Astrocyte (in vitro differentiated cells and primary cell): ENCODE results near the gene DIO1. TPM values are rescaled to one million over a fixed set of nuclear protein-coding genes. Genes with fewer than 3 reads are reported as not detected.

Experiments
- DNase-seq: peaks from one replicate; pipeline ENCODE4 v3.0.0-alpha.2; 2010; ENCODE audit warnings: low read depth
- FAIRE-seq: peaks from 2 replicates; lab custom pipeline; 2011; peaks lifted over from hg19 to GRCh38; lab: Jason Lieb, UNC
- H2AFZ ChIP-seq: 2 replicates; pipeline ENCODE4 v1.6.0; 2012; ENCODE audit warnings: low read depth, low read length, inconsistent platforms
- H3K27ac ChIP-seq: 2 replicates; pipeline ENCODE4 v1.5.1; 2011; ENCODE audit warnings: low read depth, low read length, inconsistent platforms
- H3K27me3 ChIP-seq: 2 replicates; pipeline ENCODE4 v1.6.0; 2011; ENCODE audit warnings: low read length, inconsistent platforms; ENCODE audit not compliant: insufficient read depth
- H3K36me3 ChIP-seq: 2 replicates; pipeline ENCODE4 v1.5.1; 2011; ENCODE audit warnings: low read length, inconsistent platforms; ENCODE audit not compliant: insufficient read depth
- H3K4me1 ChIP-seq: 2 replicates; pipeline ENCODE4 v1.5.1; 2011; ENCODE audit warnings: low read length, inconsistent platforms; ENCODE audit not compliant: insufficient read depth
- H3K4me2 ChIP-seq: 2 replicates; pipeline ENCODE4 v1.6.0; 2012; ENCODE audit warnings: low read length, inconsistent platforms
- H3K4me3 ChIP-seq: 2 replicates; pipeline ENCODE4 v1.5.1; 2011; ENCODE audit warnings: low read depth, mild to moderate bottlenecking, low read length, inconsistent platforms; ENCODE audit not compliant: insufficient read depth
- H3K79me2 ChIP-seq: 2 replicates; pipeline ENCODE4 v1.6.0; 2012; ENCODE audit warnings: mild to moderate bottlenecking, low read length, inconsistent platforms; ENCODE audit not compliant: insufficient read depth
- H3K9ac ChIP-seq: 2 replicates; pipeline ENCODE4 v1.6.0; 2012; ENCODE audit warnings: mild to moderate bottlenecking, low read length, inconsistent platforms
- H3K9me3 ChIP-seq: 2 replicates; pipeline ENCODE4 v1.5.1; 2012; ENCODE audit warnings: low read depth, mild to moderate bottlenecking, low read length, inconsistent platforms; ENCODE audit not compliant: insufficient read depth
- H4K20me1 ChIP-seq: 2 replicates; pipeline ENCODE4 v1.6.0; 2012; ENCODE audit warnings: low read length, inconsistent platforms; ENCODE audit not compliant: insufficient read depth
- H3K27ac Mint-ChIP-seq: one replicate; pipeline ENCODE4 v1.8.0; 2021; ENCODE audit warnings: mild to moderate bottlenecking, mixed read lengths; ENCODE audit not compliant: unreplicated experiment
- H3K27me3 Mint-ChIP-seq: one replicate; pipeline ENCODE4 v1.8.0; 2021; ENCODE audit warnings: low read depth, mixed read lengths; ENCODE audit not compliant: unreplicated experiment
- H3K36me3 Mint-ChIP-seq: one replicate; pipeline ENCODE4 v1.8.0; 2021; ENCODE audit warnings: low read depth, mixed read lengths; ENCODE audit not compliant: unreplicated experiment
- H3K4me1 Mint-ChIP-seq: one replicate; pipeline ENCODE4 v1.8.0; 2021; ENCODE audit warnings: low read depth, mixed read lengths; ENCODE audit not compliant: unreplicated experiment
- H3K4me3 Mint-ChIP-seq: one replicate; pipeline ENCODE4 v1.8.0; 2021; ENCODE audit warnings: mild to moderate bottlenecking, moderate library complexity, mixed read lengths; ENCODE audit not compliant: unreplicated experiment
- H3K9me3 Mint-ChIP-seq: one replicate; pipeline ENCODE4 v1.8.0; 2021; ENCODE audit warnings: mild to moderate bottlenecking, mixed read lengths; ENCODE audit not compliant: unreplicated experiment
- CTCF ChIP-seq: IDR thresholded peaks from 2 replicates; pipeline ENCODE4 v1.5.1; 2011; ENCODE audit warnings: low read depth, mild to moderate bottlenecking, inconsistent platforms, low read length, moderate library complexity; ENCODE audit not compliant: insufficient read depth
- EZH2 ChIP-seq: IDR thresholded peaks from 2 replicates; pipeline ENCODE4 v1.6.1; 2012; ENCODE audit warnings: mild to moderate bottlenecking, low read length, inconsistent platforms; ENCODE audit not compliant: insufficient read depth
- total RNA-seq: library from RNA; stranded (reverse); gene quantifications from 2 replicates; pipeline ENCODE4 v1.2.1, GENCODE V29; 2021

The DIO1 gene
- total RNA-seq, 1 donor from 2014 or later, result not detected

DNA sequence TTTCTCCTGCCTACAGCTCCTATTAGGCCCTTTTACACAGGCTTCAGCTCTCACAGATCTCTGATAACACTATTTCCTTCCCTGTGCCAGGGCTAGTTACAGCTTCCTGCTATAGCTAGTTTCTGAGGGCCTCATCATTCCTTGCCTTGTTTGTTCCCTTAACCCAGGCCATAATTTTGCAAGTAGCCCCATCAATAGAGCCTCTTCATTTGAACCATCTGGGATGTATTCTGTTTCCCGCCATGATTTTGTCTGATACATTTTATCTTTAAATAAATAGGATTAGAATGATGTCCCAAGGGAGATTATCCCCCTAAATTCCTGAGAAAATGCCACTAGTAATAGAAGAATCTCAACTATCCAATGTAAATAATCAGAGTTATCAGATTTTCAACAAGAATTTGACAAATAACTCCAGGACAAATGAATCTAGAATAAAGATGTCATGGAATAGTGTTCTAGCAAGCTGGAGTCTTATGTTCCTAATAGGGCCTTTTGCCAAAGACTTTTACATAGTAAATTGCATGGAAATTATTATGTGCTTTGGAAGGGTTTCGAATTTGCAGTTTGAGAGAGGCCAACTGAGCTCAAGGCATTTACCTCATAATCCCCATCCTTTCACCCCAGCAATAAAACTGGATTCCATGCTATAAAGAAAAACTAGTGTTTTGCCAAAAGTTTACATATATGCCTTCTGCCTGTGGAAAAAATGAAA is 35.4 kb downstream of the DIO1 start:
- no peak overlapping the region for H3K4me2 ChIP-seq
- H2AFZ ChIP-seq, result no peak overlapping the region
- FAIRE-seq (no peak), DNase-seq (no peak)
- H3K4me3 ChIP-seq, result no peak overlapping the region
- Mint-ChIP-seq H3K9me3 (peaks cover 4% of the 10 kb centered on the region), H3K4me3 (no peak overlapping the region), H3K36me3 (peaks cover 31% of the 10 kb centered on the region), H3K27ac (no peak overlapping the region), H3K4me1 (no peaks in the 10 kb centered on the region), H3K27me3 (no peaks in the 10 kb centered on the region)
- H3K27ac ChIP-seq, result no peak overlapping the region
- H3K36me3 ChIP-seq, result no peaks in the 10 kb centered on the region
- H3K27me3 ChIP-seq, result no peaks in the 10 kb centered on the region
- H3K4me1 ChIP-seq, result no peaks in the 10 kb centered on the region
- no peaks in the 10 kb centered on the region for H4K20me1 ChIP-seq
- no peak overlapping the region for H3K9ac ChIP-seq
- peaks cover 4% of the 10 kb centered on the region for H3K9me3 ChIP-seq
- no peaks in the 10 kb centered on the region for H3K79me2 ChIP-seq
- TF ChIP-seq EZH2 (no peak), CTCF (no peak)

DNA sequence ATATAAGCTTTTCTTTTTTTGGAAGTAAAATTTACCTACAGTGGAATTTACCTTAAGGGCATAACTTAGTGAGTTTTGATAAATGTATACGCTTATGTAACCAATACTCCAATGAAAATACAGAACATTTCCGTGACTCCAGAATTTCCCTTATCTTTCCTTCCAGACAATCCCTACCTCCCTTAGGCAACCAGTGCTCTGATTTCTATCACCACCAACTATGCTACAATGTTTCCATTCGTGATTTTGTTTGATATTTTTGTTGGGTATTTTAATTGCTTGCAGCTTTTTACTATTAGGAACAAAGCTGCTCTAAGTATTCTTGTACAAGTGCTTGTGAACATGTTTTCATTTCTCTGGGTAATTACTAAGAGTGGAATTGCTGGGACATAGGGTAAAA is 36.9 kb downstream of the DIO1 start:
- Histone ChIP-seq H3K9ac (no peak overlapping the region), H3K79me2 (no peaks in the 10 kb centered on the region), H3K27ac (no peak overlapping the region), H2AFZ (no peak overlapping the region), H4K20me1 (no peaks in the 10 kb centered on the region), H3K4me1 (no peaks in the 10 kb centered on the region), H3K36me3 (no peaks in the 10 kb centered on the region), H3K4me3 (no peak overlapping the region), H3K4me2 (no peak overlapping the region), H3K27me3 (no peaks in the 10 kb centered on the region), H3K9me3 (peaks cover 12% of the 10 kb centered on the region)
- H3K27me3 Mint-ChIP-seq, result no peaks in the 10 kb centered on the region
- H3K4me3 Mint-ChIP-seq, result no peak overlapping the region
- H3K36me3 Mint-ChIP-seq, result peaks cover 42% of the 10 kb centered on the region
- no peak overlapping the region for H3K27ac Mint-ChIP-seq
- DNase-seq, result no peak
- H3K4me1 Mint-ChIP-seq, result no peaks in the 10 kb centered on the region
- peaks cover 11% of the 10 kb centered on the region for H3K9me3 Mint-ChIP-seq
- TF ChIP-seq CTCF (no peak), EZH2 (no peak)
- FAIRE-seq, result no peak

DNA sequence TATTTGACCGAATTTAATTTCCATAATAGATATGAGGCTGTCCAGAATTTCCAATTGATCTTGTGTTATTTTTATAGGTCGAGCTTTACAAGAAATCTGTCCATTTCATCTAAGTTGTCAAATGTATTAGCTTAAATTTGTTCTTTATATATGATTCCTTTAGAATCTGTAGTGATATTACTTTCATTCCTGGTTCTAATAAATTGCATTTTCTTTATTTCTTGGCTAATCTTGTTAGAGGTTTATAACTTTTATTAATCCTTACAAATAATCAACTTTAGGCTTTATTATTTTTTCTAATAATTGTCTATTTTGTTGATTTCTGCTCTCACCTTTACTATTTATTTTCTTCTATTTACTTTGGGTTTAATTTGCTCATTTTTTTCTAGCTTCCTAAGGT is 37.5 kb downstream of the DIO1 start:
- H3K4me1 Mint-ChIP-seq, result no peaks in the 10 kb centered on the region
- no peak for FAIRE-seq

More for the DNA sequence above, 37.5 kb downstream of the DIO1 start:
- DNase-seq, result no peak
- no peak for TF ChIP-seq EZH2
- no peak for TF ChIP-seq CTCF
- H3K79me2 ChIP-seq, result no peaks in the 10 kb centered on the region
- H3K36me3 ChIP-seq, result no peaks in the 10 kb centered on the region
- H3K9me3 ChIP-seq, result peaks cover 12% of the 10 kb centered on the region
- H3K9ac ChIP-seq, result no peak overlapping the region
- no peaks in the 10 kb centered on the region for H3K4me1 ChIP-seq
- Mint-ChIP-seq H3K27me3 (no peaks in the 10 kb centered on the region), H3K36me3 (peaks cover 42% of the 10 kb centered on the region), H3K4me3 (no peak overlapping the region), H3K9me3 (peaks cover 11% of the 10 kb centered on the region), H3K27ac (no peak overlapping the region)
- no peak overlapping the region for H3K27ac ChIP-seq
- no peak overlapping the region for H3K4me2 ChIP-seq
- no peaks in the 10 kb centered on the region for H3K27me3 ChIP-seq
- no peak overlapping the region for H3K4me3 ChIP-seq
- no peaks in the 10 kb centered on the region for H4K20me1 ChIP-seq
- no peak overlapping the region for H2AFZ ChIP-seq
